PC-3 (cell line): Measurements from ENCODE around the gene SMARCA5. TPM values are rescaled to one million over a fixed set of nuclear protein-coding genes. Genes with fewer than 3 reads are reported as not detected.

Experiments
- ATAC-seq: fragments of 200-7000 bp; cut with Tn5 transposase; 2 replicates; pipeline ENCODE4 v1.9.1; 2020; ENCODE audit warnings: mild to moderate bottlenecking, moderate library complexity
- BruUV-seq: library from RNA; stranded (reverse); fragments of 400-500 nt; replicated peaks from 2 replicates; lab custom pipeline; 2021; lab: Mats Ljungman, UMichigan
- CTCF ChIA-PET: fragments of 300-600 bp; sonication (Branson Sonifier 250); formaldehyde crosslinking; loops from one replicate; lab custom pipeline; 2022; ENCODE audit warnings: antibody characterized with exemption; lab: Charles Lee
- POLR2A ChIA-PET: fragments of 300-600 bp; sonication (Branson Sonifier 250); formaldehyde crosslinking; loops from one replicate; lab custom pipeline; 2022; ENCODE audit warnings: antibody characterized with exemption; ENCODE audit not compliant: unreplicated experiment; lab: Charles Lee
- DNase-seq: peaks from one replicate; pipeline ENCODE4 v3.0.0-alpha.2; 2015
- H2AFZ ChIP-seq: fragments of 300-600 bp; sonication (generic); 2 replicates; pipeline ENCODE4 v1.6.0; 2016; ENCODE audit warnings: antibody characterized with exemption, low read length
- H3F3A ChIP-seq: fragments of 300-600 bp; sonication (generic); one replicate; pipeline ENCODE4 v1.6.0; 2017; ENCODE audit warnings: antibody characterized with exemption, low read length, control low read depth, mild to moderate bottlenecking; ENCODE audit not compliant: unreplicated experiment
- H3K27ac ChIP-seq: fragments of 300-600 bp; sonication (generic); 2 replicates; pipeline ENCODE4 v1.5.1; 2016; ENCODE audit warnings: mild to moderate bottlenecking, low read length
- H3K27me3 ChIP-seq: fragments of 300-600 bp; sonication (generic); 2 replicates; pipeline ENCODE4 v1.6.1; 2016; ENCODE audit warnings: low read length, mixed read lengths
- H3K36me3 ChIP-seq: fragments of 300-600 bp; sonication (generic); 2 replicates; pipeline ENCODE4 v1.6.1; 2016; ENCODE audit warnings: low read depth, mixed run types, low read length, mixed read lengths
- H3K4me1 ChIP-seq: fragments of 300-600 bp; sonication (generic); 2 replicates; pipeline ENCODE4 v1.5.1; 2016; ENCODE audit warnings: low read length; ENCODE audit not compliant: insufficient read depth
- H3K4me2 ChIP-seq: fragments of 300-600 bp; sonication (generic); 2 replicates; pipeline ENCODE4 v1.6.0; 2016; ENCODE audit warnings: low read length
- H3K4me3 ChIP-seq: fragments of 300-600 bp; sonication (generic); 2 replicates; pipeline ENCODE4 v1.5.1; 2016; ENCODE audit warnings: mild to moderate bottlenecking, low read length, mixed read lengths
- H3K79me2 ChIP-seq: fragments of 300-600 bp; sonication (generic); 2 replicates; pipeline ENCODE4 v1.6.1; 2017; ENCODE audit warnings: low read length, mixed read lengths
- H3K9ac ChIP-seq: fragments of 300-600 bp; sonication (generic); 2 replicates; pipeline ENCODE4 v1.6.0; 2016; ENCODE audit warnings: mild to moderate bottlenecking, low read length
- H3K9me2 ChIP-seq: fragments of 300-600 bp; sonication (generic); replicated peaks from 2 replicates; pipeline ENCODE4 v1.6.1; 2016; ENCODE audit warnings: mixed run types, low read length, mixed read lengths
- H3K9me3 ChIP-seq: fragments of 300-600 bp; sonication (generic); 2 replicates; pipeline ENCODE4 v1.6.1; 2016; ENCODE audit warnings: low read length, mixed read lengths
- H4K20me1 ChIP-seq: fragments of 300-600 bp; sonication (generic); 2 replicates; pipeline ENCODE4 v1.6.1; 2016; ENCODE audit warnings: low read length, mixed read lengths
- EZH2 ChIP-seq: fragments of 300-600 bp; sonication (generic); IDR thresholded peaks from one replicate; pipeline ENCODE4 v1.6.1; 2017; ENCODE audit warnings: antibody characterized with exemption, mild to moderate bottlenecking, low read length; ENCODE audit not compliant: unreplicated experiment
- EZH2phosphoT487 ChIP-seq: fragments of 300-600 bp; sonication (generic); IDR thresholded peaks from 2 replicates; pipeline ENCODE4 v1.6.1; 2018; ENCODE audit warnings: mild to moderate bottlenecking, antibody characterized with exemption, low read length, borderline replicate concordance
- intact Hi-C: fragments of 100-400 bp; cut with micrococcal nuclease; formaldehyde crosslinking; loops from 2 replicates; pipeline ENCODE4 v1.9.0; 2023
- total RNA-seq: library from RNA; depleted of rRNA; stranded (reverse); fragments of >200 nt; gene quantifications from 2 replicates; pipeline ENCODE4 v1.2.3, GENCODE V29; 2014
- TF ChIP-seq, protein P1 (sequence below): fragments of 300-600 bp; sonication (generic); conservative IDR thresholded peaks from 2 replicates; pipeline ENCODE4 v1.5.1; 2017; ENCODE audit warnings: antibody characterized with exemption, low read depth, mild to moderate bottlenecking, low read length

SMARCA5 gene
- total RNA-seq, 1 experiment from 2014 or later: 31.6 TPM

DNA sequence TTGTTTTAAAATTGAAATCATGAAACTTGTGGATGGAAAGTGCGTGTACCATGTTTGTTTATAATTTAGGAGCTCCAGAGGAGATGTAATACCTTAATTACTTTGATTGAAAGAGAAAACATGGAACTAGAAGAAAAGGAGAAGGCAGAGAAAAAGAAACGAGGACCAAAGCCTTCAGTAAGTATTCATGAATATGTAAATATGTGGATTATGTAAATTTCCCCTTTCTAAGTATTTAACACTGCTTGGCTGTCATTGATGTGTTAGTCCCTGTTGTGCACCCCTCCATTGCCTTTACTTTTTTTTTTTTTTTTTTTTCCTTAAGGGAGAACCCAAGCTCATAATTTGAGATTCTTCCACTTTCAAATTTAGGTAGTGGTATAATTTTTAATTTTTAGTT lies 36.4 kb downstream of the SMARCA5 start:
- intact Hi-C loops: loop anchor here (10.0 kb wide), 1 partner anchor 575 kb away; no protein-coding TSS in a partner anchor
- POLR2A ChIA-PET: no interaction called here

GRCh38 chr4:143554728-143555597 lies 41.5 kb downstream of the SMARCA5 start:
- H3K4me3 ChIP-seq: no peak overlapping the region
- no peaks in the 10 kb centered on the region for H4K20me1 ChIP-seq
- intact Hi-C loops: loop anchor here (5.0 to 10.0 kb wide), 2 partner anchors 352 to 570 kb away; partner anchors contain the start of gene GYPE
- CTCF ChIA-PET: no interaction called here
- H3K4me1 ChIP-seq: no peaks in the 10 kb centered on the region; the same call in 1 of the 2 replicates
- H3K9me3 ChIP-seq: no peaks in the 10 kb centered on the region
- no peaks in the 10 kb centered on the region for H3K9me2 ChIP-seq
- TF ChIP-seq, protein P1, sequence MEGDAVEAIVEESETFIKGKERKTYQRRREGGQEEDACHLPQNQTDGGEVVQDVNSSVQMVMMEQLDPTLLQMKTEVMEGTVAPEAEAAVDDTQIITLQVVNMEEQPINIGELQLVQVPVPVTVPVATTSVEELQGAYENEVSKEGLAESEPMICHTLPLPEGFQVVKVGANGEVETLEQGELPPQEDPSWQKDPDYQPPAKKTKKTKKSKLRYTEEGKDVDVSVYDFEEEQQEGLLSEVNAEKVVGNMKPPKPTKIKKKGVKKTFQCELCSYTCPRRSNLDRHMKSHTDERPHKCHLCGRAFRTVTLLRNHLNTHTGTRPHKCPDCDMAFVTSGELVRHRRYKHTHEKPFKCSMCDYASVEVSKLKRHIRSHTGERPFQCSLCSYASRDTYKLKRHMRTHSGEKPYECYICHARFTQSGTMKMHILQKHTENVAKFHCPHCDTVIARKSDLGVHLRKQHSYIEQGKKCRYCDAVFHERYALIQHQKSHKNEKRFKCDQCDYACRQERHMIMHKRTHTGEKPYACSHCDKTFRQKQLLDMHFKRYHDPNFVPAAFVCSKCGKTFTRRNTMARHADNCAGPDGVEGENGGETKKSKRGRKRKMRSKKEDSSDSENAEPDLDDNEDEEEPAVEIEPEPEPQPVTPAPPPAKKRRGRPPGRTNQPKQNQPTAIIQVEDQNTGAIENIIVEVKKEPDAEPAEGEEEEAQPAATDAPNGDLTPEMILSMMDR: no peak
- no peak for TF ChIP-seq EZH2phosphoT487
- TF ChIP-seq EZH2: no peak
- ATAC-seq: no peak
- H3F3A ChIP-seq: no peaks in the 10 kb centered on the region
- no peak overlapping the region for H3K4me2 ChIP-seq
- no peaks in the 10 kb centered on the region for H3K27me3 ChIP-seq
- no peak for DNase-seq
- no peaks in the 10 kb centered on the region for H3K79me2 ChIP-seq
- H3K27ac ChIP-seq: no peak overlapping the region
- H3K36me3 ChIP-seq: peaks cover 34% of the 10 kb centered on the region
- no peak overlapping the region for H3K9ac ChIP-seq
- BruUV-seq: no TSS peak
- POLR2A ChIA-PET: no interaction called here
- no peak overlapping the region for H2AFZ ChIP-seq

More for the DNA sequence above, 36.4 kb downstream of the SMARCA5 start:
- Histone ChIP-seq H3K9me2 (no peaks in the 10 kb centered on the region), H3K27me3 (no peaks in the 10 kb centered on the region), H3K9ac (no peak overlapping the region), H3K4me1 (no peaks in the 10 kb centered on the region), H3K9me3 (no peaks in the 10 kb centered on the region), H3K36me3 (peaks cover 78% of the 10 kb centered on the region), H3F3A (no peaks in the 10 kb centered on the region), H3K79me2 (no peaks in the 10 kb centered on the region), H3K27ac (no peak overlapping the region), H2AFZ (no peak overlapping the region), H3K4me2 (no peak overlapping the region), H3K4me3 (no peak overlapping the region), H4K20me1 (no peaks in the 10 kb centered on the region)
- no peak for DNase-seq
- no TSS peak for BruUV-seq
- CTCF ChIA-PET: interaction anchor here (0.7 kb wide), 1 partner anchor 19 kb away, joined by 3 read pairs; no protein-coding TSS in a partner anchor
- ATAC-seq: no peak
- TF ChIP-seq EZH2 (no peak), EZH2phosphoT487 (no peak)
- TF ChIP-seq, protein P1: no peak

DNA sequence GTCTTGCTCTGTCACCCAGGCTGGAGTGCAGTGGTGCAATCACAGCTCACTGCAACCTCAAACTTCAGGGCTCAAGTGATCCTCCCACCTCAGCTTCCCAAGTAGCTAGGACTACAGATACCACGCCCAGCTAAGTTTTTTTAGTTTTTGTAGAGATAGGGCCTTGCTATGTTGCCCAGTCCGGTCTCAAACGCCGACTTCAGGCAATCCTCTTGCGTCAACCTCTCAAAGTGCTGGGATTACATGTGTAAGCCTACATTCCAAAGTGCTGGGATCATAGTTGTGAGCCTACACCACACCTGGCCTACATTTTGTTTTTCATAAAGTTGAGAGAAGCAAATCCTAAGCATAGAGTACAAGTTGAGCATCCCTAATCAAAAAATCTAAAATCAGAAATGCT lies 42.2 kb downstream of the SMARCA5 start:
- DNase-seq (no peak), ATAC-seq (no peak)
- no peaks in the 10 kb centered on the region for H3K27me3 ChIP-seq
- H3K4me1 ChIP-seq: no peaks in the 10 kb centered on the region; the same call in 1 of the 2 replicates
- ChIA-PET CTCF (no interaction called here), POLR2A (no interaction called here)
- H4K20me1 ChIP-seq: no peaks in the 10 kb centered on the region
- no peaks in the 10 kb centered on the region for H3K9me2 ChIP-seq
- H2AFZ ChIP-seq: no peak overlapping the region
- H3K9me3 ChIP-seq: no peaks in the 10 kb centered on the region
- peaks cover 29% of the 10 kb centered on the region for H3K36me3 ChIP-seq
- no peak overlapping the region for H3K4me2 ChIP-seq
- H3K27ac ChIP-seq: no peak overlapping the region
- no peaks in the 10 kb centered on the region for H3K79me2 ChIP-seq
- no TSS peak for BruUV-seq
- no peak overlapping the region for H3K9ac ChIP-seq
- TF ChIP-seq, protein P1: no peak
- no peak for TF ChIP-seq EZH2phosphoT487
- TF ChIP-seq EZH2: no peak
- no peak overlapping the region for H3K4me3 ChIP-seq
- intact Hi-C loops: loop anchor here (5.0 to 10.0 kb wide), 2 partner anchors 352 to 569 kb away; partner anchors contain the start of gene GYPE
- H3F3A ChIP-seq: no peaks in the 10 kb centered on the region
